Panc1 (cell line): Measurements from ENCODE around the gene DCXR.

Experiments
- POLR2AphosphoS5 ChIP-seq: IDR thresholded peaks from 2 replicates; pipeline ENCODE4 v1.6.1; 2012; ENCODE audit warnings: mild to moderate bottlenecking, low read depth, low read length, moderate library complexity
- REST ChIP-seq, 2 experiments: IDR thresholded peaks; 2 replicates each; pipeline ENCODE4 v1.6.1; 2011 to 2012; ENCODE audit warnings: low read depth in 2 of 2, control low read depth in 1 of 2, low read length in 1 of 2, mild to moderate bottlenecking in 1 of 2, moderate library complexity in 1 of 2; ENCODE audit not compliant: insufficient read depth in 1 of 2
- SIN3A ChIP-seq: IDR thresholded peaks from 2 replicates; pipeline ENCODE4 v1.6.1; 2012; ENCODE audit warnings: low read depth, mild to moderate bottlenecking, low read length, moderate library complexity, borderline replicate concordance; ENCODE audit not compliant: insufficient read depth
- TCF7L2 ChIP-seq: IDR thresholded peaks from 2 replicates; pipeline ENCODE4 v1.6.1; 2011; ENCODE audit warnings: mild to moderate bottlenecking, low read depth, low read length, inconsistent platforms
- TF ChIP-seq, protein P1 (sequence below): fragments of 450-650 bp; IDR thresholded peaks from 2 replicates; pipeline ENCODE4 v1.5.1; 2017; ENCODE audit warnings: mild to moderate bottlenecking

- TF ChIP-seq, protein P1, sequence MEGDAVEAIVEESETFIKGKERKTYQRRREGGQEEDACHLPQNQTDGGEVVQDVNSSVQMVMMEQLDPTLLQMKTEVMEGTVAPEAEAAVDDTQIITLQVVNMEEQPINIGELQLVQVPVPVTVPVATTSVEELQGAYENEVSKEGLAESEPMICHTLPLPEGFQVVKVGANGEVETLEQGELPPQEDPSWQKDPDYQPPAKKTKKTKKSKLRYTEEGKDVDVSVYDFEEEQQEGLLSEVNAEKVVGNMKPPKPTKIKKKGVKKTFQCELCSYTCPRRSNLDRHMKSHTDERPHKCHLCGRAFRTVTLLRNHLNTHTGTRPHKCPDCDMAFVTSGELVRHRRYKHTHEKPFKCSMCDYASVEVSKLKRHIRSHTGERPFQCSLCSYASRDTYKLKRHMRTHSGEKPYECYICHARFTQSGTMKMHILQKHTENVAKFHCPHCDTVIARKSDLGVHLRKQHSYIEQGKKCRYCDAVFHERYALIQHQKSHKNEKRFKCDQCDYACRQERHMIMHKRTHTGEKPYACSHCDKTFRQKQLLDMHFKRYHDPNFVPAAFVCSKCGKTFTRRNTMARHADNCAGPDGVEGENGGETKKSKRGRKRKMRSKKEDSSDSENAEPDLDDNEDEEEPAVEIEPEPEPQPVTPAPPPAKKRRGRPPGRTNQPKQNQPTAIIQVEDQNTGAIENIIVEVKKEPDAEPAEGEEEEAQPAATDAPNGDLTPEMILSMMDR = no peak
- TF ChIP-seq POLR2AphosphoS5 (no peak), REST (IDR thresholded peaks at IDR 0.05; ENCODE audit: insufficient read depth in 1 of 2, low read depth in 2 of 2, low read length in 1 of 2) (no peak), TCF7L2 (no peak), SIN3A (no peak)
These were observed 1.4 kb downstream of the DCXR start for GRCh38 chr17:82035956-82036633.
